ENCODE data around the gene PLEKHH1.
"Not testable (repeated sequence)": the region's sequence is repeated elsewhere in the genome, so short reads cannot be mapped to it uniquely, and the experiment has no call there.

The PLEKHH1 gene

DNA sequence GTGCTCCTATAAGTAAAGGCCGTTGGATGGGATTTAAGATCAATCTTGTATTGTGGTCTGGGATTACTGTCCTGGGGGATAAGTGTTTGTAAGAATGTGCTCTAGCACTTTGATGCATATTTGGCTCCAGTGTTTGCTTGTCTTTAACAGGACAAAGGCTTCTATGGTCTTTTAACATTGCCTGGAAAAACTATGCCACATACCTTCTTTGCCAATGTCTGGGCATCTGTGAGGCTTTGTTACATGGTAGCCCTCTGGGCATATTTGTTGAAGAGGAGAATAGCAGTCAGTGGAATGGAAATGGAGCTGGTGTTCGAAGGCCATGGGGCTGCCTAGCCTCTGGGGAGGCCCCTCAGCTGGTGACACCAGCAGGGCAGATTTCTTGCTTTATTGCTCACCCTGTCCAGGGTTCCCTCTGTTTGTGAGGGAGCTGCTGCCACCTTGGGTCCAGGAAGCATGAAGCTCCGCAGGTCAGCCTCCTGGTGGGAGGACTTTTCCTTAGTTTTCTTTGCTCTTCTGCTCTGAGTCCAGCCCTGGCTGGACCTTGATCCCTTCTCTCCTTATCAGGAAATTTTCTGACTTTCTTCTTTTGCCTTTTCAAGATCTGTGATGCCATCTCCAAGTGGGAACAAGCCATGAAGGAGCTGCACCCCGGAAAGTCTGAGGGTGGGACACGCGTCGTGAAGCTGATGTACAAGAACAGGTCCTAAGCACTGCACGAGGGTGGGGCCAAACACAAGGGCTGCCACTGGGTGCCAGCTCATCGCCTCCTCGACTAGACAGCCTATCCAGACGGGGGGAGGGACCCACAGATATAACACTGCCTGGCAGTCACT lies 47.5 kb downstream of the PLEKHH1 start:
- H3K36me3 Mint-ChIP-seq: no peaks in the 10 kb centered on the region
- H3K27ac Mint-ChIP-seq: no peak overlapping the region
- no peak overlapping the region for H3K4me3 Mint-ChIP-seq
- DNase-seq: no peak
- H3K4me1 Mint-ChIP-seq: peaks cover 0 to 3% of the 10 kb centered on the region in 2 donors
- no peaks in the 10 kb centered on the region for H3K27me3 Mint-ChIP-seq
- no peak for ATAC-seq (replicated peaks)
- H3K9me3 Mint-ChIP-seq: no peaks in the 10 kb centered on the region

DNA sequence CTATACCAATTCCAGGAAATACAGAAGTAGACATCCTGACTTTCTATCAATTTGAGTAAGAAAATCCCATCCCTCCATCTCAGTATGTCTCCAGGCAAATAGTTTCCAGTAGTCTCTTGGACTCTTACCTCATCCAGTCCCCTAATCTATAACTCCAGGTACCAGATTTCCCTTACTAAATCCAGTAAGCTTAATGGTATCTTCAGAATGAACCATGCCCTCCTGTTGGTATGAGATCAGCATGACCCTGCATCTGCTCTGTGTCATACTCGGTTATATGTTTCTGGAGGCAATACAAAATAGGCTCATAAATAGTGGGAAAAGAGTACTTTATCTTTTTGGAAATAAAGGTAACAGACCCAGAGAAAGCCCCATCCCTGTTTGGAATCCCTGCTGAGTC lies 48.6 kb downstream of the PLEKHH1 start:
- Mint-ChIP-seq H3K4me3 (no peak overlapping the region), H3K9me3 (no peaks in the 10 kb centered on the region), H3K36me3 (peaks cover 0 to 3% of the 10 kb centered on the region in 2 donors), H3K27ac (no peak overlapping the region), H3K4me1 (peaks cover 9% of the 10 kb centered on the region in 2 donors), H3K27me3 (no peaks in the 10 kb centered on the region)
- ATAC-seq (replicated peaks) (no peak), DNase-seq (no peak)

DNA sequence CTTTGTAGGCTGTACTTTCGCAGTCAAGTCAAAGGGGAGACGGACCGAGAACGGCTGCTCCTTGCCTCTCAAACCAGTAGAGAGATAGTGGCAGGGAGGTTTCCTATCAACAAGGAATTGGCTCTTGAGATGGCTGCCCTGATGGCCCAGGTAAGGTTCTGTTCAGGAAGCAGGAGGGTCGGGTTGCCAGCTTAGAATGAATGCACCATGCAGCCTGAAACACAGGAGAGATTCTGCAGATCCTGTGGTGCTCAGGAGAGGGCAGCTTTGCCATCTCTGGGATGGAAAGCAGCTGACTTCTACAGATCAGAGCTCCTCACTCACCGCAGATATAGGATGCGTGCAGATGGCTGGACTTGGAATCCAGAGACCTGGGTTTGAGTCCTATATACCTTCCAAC lies 49.0 kb downstream of the PLEKHH1 start:
- no peaks in the 10 kb centered on the region for H3K9me3 Mint-ChIP-seq
- no peak for ATAC-seq (replicated peaks)
- H3K4me3 Mint-ChIP-seq: no peak overlapping the region
- peaks cover 10 to 12% of the 10 kb centered on the region in 2 donors for H3K4me1 Mint-ChIP-seq
- DNase-seq: no peak
- peaks cover 0 to 3% of the 10 kb centered on the region in 2 donors for H3K36me3 Mint-ChIP-seq
- no peak overlapping the region for H3K27ac Mint-ChIP-seq
- H3K27me3 Mint-ChIP-seq: no peaks in the 10 kb centered on the region

DNA sequence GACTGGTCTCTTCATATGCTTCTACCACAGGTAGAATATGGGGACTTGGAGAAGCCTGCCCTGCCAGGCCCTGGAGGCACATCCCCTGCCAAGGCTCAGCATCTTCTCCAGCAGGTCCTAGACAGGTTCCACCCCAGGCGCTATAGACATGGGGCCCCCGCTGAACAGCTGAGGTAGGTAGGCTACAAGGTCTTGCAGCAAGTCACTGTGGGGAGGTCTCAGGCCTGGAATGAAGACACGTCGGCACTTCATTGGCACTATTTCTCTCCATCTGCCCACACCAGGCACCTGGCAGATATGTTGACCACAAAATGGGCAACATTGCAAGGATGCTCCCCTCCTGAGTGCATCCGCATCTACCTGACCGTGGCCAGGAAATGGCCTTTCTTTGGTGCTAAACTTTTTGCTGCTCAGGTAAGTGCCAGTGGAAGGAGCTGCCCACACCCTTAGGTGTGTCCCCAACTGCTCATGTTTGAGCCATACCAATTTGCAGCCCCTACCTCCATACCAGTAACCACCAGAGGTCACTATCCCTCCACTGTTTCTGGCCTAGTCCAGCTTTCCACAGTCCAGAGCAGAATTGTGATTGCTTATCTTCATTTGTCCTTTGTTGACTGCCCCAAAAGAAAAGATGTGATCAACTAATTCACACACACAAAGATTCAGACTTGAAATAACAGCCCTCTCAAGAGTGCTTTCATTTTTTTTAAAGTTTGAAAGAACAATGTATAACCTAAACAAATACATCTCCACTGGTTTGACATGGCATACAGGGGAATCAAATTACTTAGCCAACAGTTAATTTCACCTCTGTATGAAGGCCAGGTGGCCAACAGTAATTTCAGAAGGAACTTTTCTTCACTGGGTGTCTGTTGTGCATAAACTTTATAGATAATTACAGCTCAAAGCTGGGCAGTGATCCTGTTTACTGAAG lies 50.9 kb downstream of the PLEKHH1 start:
- H3K36me3 Mint-ChIP-seq: peaks cover 3 to 9% of the 10 kb centered on the region in 2 donors
- no peaks in the 10 kb centered on the region for H3K27me3 Mint-ChIP-seq
- no peaks in the 10 kb centered on the region for H3K9me3 Mint-ChIP-seq
- no peak overlapping the region for H3K27ac Mint-ChIP-seq
- H3K4me1 Mint-ChIP-seq: peaks cover 10 to 12% of the 10 kb centered on the region in 2 donors
- DNase-seq (no peak), ATAC-seq (replicated peaks) (peak; percentile 79 to 88)
- H3K4me3 Mint-ChIP-seq: no peak overlapping the region

GRCh38 chr14:67584978-67585377 lies 51.9 kb downstream of the PLEKHH1 start:
- no peaks in the 10 kb centered on the region for H3K27me3 Mint-ChIP-seq
- no peak for ATAC-seq (replicated peaks)
- H3K27ac Mint-ChIP-seq: no peak overlapping the region
- peaks cover 3 to 12% of the 10 kb centered on the region in 2 donors for H3K36me3 Mint-ChIP-seq
- H3K4me3 Mint-ChIP-seq: no peak overlapping the region
- no peak for DNase-seq
- H3K4me1 Mint-ChIP-seq: peaks cover 7 to 12% of the 10 kb centered on the region in 2 donors
- no peaks in the 10 kb centered on the region for H3K9me3 Mint-ChIP-seq

GRCh38 chr14:67586369-67586768 lies 53.3 kb downstream of the PLEKHH1 start:
- Mint-ChIP-seq H3K27ac (peak overlapping the region; percentile 57), H3K27me3 (no peaks in the 10 kb centered on the region), H3K9me3 (no peaks in the 10 kb centered on the region), H3K4me3 (peak overlapping the region in 1 of 2 donors; percentile 3), H3K4me1 (peaks cover 7 to 12% of the 10 kb centered on the region in 2 donors), H3K36me3 (peaks cover 6 to 13% of the 10 kb centered on the region in 2 donors)
- no peak for DNase-seq
- peak; percentile 57 to 61 for ATAC-seq (replicated peaks)

DNA sequence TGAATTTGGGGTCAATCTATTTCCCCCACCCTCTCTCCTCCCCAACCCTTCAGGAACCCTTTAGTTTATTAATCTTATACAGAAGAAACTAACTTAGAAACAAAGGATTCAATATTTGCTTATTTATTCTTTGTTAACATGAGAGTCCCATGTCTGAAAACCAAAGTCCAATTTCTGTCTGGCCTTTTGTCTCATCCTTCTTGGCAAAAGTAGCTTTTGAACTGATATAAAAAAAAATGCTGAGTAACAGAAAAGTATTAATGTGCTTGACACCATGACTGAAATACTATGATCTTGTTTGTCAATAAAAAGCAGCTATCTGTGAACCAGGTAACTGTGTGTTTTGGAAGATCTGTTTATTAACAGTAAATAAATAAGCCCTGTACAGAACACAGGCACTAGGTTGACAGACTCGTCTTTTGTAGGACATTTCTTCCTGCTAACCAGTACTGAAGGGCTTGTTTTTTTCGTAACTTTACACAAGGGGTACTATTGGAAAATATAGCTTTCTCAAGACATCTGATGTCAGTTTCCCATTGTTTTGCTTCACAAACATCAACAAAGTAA lies 56.2 kb downstream of the PLEKHH1 start:
- Mint-ChIP-seq H3K27me3 (no peaks in the 10 kb centered on the region), H3K4me3 (no peak overlapping the region), H3K9me3 (no peaks in the 10 kb centered on the region), H3K27ac (no peak overlapping the region), H3K36me3 (peaks cover 12 to 25% of the 10 kb centered on the region in 2 donors), H3K4me1 (peaks cover 9 to 12% of the 10 kb centered on the region in 2 donors)
- DNase-seq: no peak
- ATAC-seq (replicated peaks): no peak

- H3K9me3 Mint-ChIP-seq; H3K27me3 Mint-ChIP-seq; H3K27ac Mint-ChIP-seq; ATAC-seq (replicated peaks); DNase-seq; H3K4me3 Mint-ChIP-seq: not testable (repeated sequence)
- Mint-ChIP-seq H3K4me1 (peaks cover 8 to 23% of the 10 kb centered on the region in 2 donors), H3K36me3 (peaks cover 15 to 30% of the 10 kb centered on the region in 2 donors)
Observed at GRCh38 chr14:67593650-67594049, 60.6 kb downstream of the PLEKHH1 start.

GRCh38 chr14:67595392-67595791 lies 62.3 kb downstream of the PLEKHH1 start:
- Mint-ChIP-seq H3K27ac (no peak overlapping the region), H3K27me3 (no peaks in the 10 kb centered on the region), H3K4me1 (peaks cover 10 to 31% of the 10 kb centered on the region in 2 donors), H3K36me3 (peaks cover 15 to 27% of the 10 kb centered on the region in 2 donors), H3K4me3 (no peak overlapping the region), H3K9me3 (no peaks in the 10 kb centered on the region)
- DNase-seq (no peak), ATAC-seq (replicated peaks) (no peak)

GRCh38 chr14:67599698-67600561 lies 66.8 kb downstream of the PLEKHH1 start, which contains the start of gene PIGH:
TSS of gene PIGH (minus strand) at chr14:67600268. CDS start at chr14:67600203, 65 bp downstream.
- H3K9me3 Mint-ChIP-seq: peaks cover 4 to 5% of the 10 kb centered on the region in 2 donors
- peak; percentile 93 for DNase-seq
- peak within 1 kb of the TSS; percentile 91 to 94 for H3K4me3 Mint-ChIP-seq
- ATAC-seq (replicated peaks): peak; percentile 98 to 99
- H3K4me1 Mint-ChIP-seq: peaks cover 24 to 58% of the 10 kb centered on the region in 2 donors
- peaks cover 8 to 18% of the 10 kb centered on the region in 2 donors for H3K36me3 Mint-ChIP-seq
- no peaks in the 10 kb centered on the region for H3K27me3 Mint-ChIP-seq
- H3K27ac Mint-ChIP-seq: peak within 1 kb of the TSS; percentile 98

DNA sequence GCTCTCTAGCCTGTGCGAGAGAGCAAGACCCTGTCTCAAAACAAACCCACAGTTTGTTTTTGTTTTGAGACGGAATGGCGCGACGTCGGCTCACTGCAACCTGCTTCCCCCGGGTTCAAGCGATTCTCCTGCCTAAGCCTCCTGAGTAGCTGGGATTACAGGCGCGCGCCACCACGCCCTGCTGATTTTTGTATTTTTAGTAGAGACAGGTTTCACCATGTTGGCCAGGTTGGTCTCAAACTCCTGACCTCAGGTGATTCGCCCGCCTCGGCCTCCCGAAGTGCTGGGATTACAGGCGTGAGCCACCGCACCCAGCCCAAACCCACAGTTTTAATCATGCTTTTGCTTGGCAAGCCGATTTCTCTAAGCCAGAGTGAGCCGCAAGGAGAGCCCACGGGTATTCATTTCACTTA lies 67.5 kb downstream of the PLEKHH1 start:
- ATAC-seq (replicated peaks); DNase-seq; H3K27me3 Mint-ChIP-seq; H3K9me3 Mint-ChIP-seq: not testable (repeated sequence)
- peaks cover 4 to 14% of the 10 kb centered on the region in 2 donors for H3K36me3 Mint-ChIP-seq
- H3K4me1 Mint-ChIP-seq: peaks cover 24 to 58% of the 10 kb centered on the region in 2 donors
- H3K4me3 Mint-ChIP-seq: peak overlapping the region; percentile 91 to 94
- peak overlapping the region; percentile 98 for H3K27ac Mint-ChIP-seq

DNA sequence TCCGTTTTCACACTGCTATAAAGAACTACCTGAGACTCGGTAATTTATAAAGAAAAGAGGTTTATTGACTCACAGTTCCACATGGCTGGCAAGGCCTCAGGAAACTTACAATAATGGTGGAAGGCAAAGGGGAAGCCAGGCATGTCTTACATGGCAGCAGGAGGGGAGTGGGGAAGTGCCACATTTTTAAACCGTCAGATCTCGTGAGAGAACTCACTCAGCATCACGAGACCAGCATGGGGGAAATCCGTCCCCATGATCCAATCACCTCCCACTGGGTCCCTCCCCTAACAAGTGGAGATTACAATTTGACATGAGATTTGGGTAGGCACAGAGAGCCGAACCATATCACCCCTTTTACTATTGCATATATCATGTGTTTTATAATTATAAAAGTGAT lies 69.0 kb downstream of the PLEKHH1 start:
- Mint-ChIP-seq H3K4me3 (peak overlapping the region in 1 of 2 donors; percentile 23), H3K36me3 (peaks cover 4 to 7% of the 10 kb centered on the region in 2 donors), H3K4me1 (peaks cover 21 to 51% of the 10 kb centered on the region in 2 donors), H3K9me3 (peaks cover 4 to 5% of the 10 kb centered on the region in 2 donors), H3K27me3 (no peaks in the 10 kb centered on the region), H3K27ac (peak overlapping the region; percentile 32)
- ATAC-seq (replicated peaks) (no peak), DNase-seq (no peak)

- peak; percentile 55 to 63 for ATAC-seq (replicated peaks)
- peak; percentile 15 for DNase-seq
- peak overlapping the region; percentile 22 to 41 for H3K4me3 Mint-ChIP-seq
Observed at GRCh38 chr14:67602995-67603545, 70.0 kb downstream of the PLEKHH1 start.

More at GRCh38 chr14:67602995-67603545, 70.0 kb downstream of the PLEKHH1 start:
- peaks cover 4 to 7% of the 10 kb centered on the region in 2 donors for H3K36me3 Mint-ChIP-seq
- peaks cover 4 to 5% of the 10 kb centered on the region in 2 donors for H3K9me3 Mint-ChIP-seq
- peak overlapping the region; percentile 74 for H3K27ac Mint-ChIP-seq
- no peaks in the 10 kb centered on the region for H3K27me3 Mint-ChIP-seq
- peaks cover 20 to 41% of the 10 kb centered on the region in 2 donors for H3K4me1 Mint-ChIP-seq
